ENCODE results near the gene TTC12. TPM values are rescaled to one million over a fixed set of nuclear protein-coding genes. Genes with fewer than 3 reads are reported as not detected.

Gene TTC12
- total RNA-seq, 2 donors from 2014 or later = 19.5 to 26.7 TPM

DNA sequence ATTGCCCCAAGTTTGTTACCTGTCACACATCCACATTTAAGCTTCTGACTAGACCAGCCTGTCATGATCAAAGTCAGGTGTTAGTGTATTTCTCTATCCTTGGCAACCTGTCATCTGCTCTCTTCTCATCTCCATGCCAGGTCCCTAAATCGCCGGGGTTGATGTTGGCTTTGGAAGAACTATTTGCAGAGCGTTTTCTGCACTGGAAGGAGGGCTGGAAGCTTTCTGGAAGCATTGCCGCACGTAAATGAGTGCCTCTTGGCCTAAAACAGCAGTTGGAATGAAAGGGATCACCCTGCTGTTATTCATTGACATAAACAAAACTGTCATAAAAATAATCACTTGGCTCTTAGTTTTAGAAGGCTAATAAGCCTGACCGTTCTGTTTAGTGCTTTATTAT lies 1.4 kb downstream of the TTC12 start:
- H3K27ac Mint-ChIP-seq = no peak overlapping the region
- peaks cover 17% of the 10 kb centered on the region for H3K9me3 ChIP-seq (ENCODE audit: control insufficient read depth, low read length)
- peak overlapping the region; percentile 72 for H3K4me3 Mint-ChIP-seq
- no peak for DNase-seq
- TF ChIP-seq, protein P1, sequence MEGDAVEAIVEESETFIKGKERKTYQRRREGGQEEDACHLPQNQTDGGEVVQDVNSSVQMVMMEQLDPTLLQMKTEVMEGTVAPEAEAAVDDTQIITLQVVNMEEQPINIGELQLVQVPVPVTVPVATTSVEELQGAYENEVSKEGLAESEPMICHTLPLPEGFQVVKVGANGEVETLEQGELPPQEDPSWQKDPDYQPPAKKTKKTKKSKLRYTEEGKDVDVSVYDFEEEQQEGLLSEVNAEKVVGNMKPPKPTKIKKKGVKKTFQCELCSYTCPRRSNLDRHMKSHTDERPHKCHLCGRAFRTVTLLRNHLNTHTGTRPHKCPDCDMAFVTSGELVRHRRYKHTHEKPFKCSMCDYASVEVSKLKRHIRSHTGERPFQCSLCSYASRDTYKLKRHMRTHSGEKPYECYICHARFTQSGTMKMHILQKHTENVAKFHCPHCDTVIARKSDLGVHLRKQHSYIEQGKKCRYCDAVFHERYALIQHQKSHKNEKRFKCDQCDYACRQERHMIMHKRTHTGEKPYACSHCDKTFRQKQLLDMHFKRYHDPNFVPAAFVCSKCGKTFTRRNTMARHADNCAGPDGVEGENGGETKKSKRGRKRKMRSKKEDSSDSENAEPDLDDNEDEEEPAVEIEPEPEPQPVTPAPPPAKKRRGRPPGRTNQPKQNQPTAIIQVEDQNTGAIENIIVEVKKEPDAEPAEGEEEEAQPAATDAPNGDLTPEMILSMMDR (conservative IDR thresholded peaks at IDR 0.05) = no peak
- 67 to 78% methylated on average over 3 to 6 of the region's 6 CpGs for WGBS, 2 experiments (ENCODE audit: insufficient coverage in 1 of 2, insufficient read length in 1 of 2)
- H3K36me3 ChIP-seq (ENCODE audit: control insufficient read depth, insufficient read depth, low read length) = peaks cover 13% of the 10 kb centered on the region
- no peak overlapping the region for H3K27ac ChIP-seq (ENCODE audit: low read depth, low read length)
- H3K9ac ChIP-seq (ENCODE audit: extremely low read depth, low read length, poor library complexity, severe bottlenecking) = no peak overlapping the region
- H3K27me3 ChIP-seq (ENCODE audit: control insufficient read depth, insufficient read depth, low read length, poor library complexity, severe bottlenecking) = peaks cover 10% of the 10 kb centered on the region
- no peaks in the 10 kb centered on the region for H3K4me1 ChIP-seq (ENCODE audit: control insufficient read depth, insufficient read depth, low read length)
- peaks cover 35% of the 10 kb centered on the region for H3K36me3 Mint-ChIP-seq (ENCODE audit: low read depth)
- H3K4me1 Mint-ChIP-seq = peaks cover 18% of the 10 kb centered on the region
- H3K27me3 Mint-ChIP-seq (ENCODE audit: insufficient read depth) = peaks cover 18% of the 10 kb centered on the region
- H3K9me3 Mint-ChIP-seq = peaks cover 10% of the 10 kb centered on the region
- peak overlapping the region; percentile 90 for H3K4me3 ChIP-seq (ENCODE audit: low read length)

DNA sequence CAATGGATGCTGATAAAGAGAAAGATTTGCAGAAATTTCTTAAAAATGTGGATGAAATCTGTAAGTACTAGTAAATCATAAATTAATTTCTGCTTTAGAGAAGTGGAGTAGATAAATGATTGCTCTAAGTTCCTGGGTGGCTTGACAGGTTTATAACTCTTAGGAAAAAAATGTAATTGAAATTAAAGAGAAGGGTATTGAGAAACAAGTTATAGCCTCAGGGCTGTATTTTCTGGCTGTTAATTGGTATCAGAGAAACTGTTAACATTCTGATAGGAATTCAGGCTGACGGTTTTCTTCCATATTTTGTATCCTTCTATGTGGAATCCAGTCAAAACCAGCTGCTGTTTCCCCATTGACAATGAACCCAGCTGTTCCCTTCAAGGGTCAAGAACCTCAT lies 1.9 kb downstream of the TTC12 start:
- H3K4me1 Mint-ChIP-seq = peaks cover 18% of the 10 kb centered on the region
- Histone ChIP-seq H3K27ac (ENCODE audit: low read depth, low read length) (no peak overlapping the region), H3K36me3 (ENCODE audit: control insufficient read depth, insufficient read depth, low read length) (peaks cover 13% of the 10 kb centered on the region), H3K4me3 (ENCODE audit: low read length) (no peak overlapping the region), H3K9ac (ENCODE audit: extremely low read depth, low read length, poor library complexity, severe bottlenecking) (no peak overlapping the region), H3K9me3 (ENCODE audit: control insufficient read depth, low read length) (peaks cover 17% of the 10 kb centered on the region), H3K4me1 (ENCODE audit: control insufficient read depth, insufficient read depth, low read length) (no peaks in the 10 kb centered on the region), H3K27me3 (ENCODE audit: control insufficient read depth, insufficient read depth, low read length, poor library complexity, severe bottlenecking) (peaks cover 10% of the 10 kb centered on the region)
- H3K4me3 Mint-ChIP-seq = no peak overlapping the region
- no peak for DNase-seq
- TF ChIP-seq, protein P1 (conservative IDR thresholded peaks at IDR 0.05) = no peak
- 86 to 100% methylated on average over 1 of the region's 1 CpG for WGBS, 2 experiments (ENCODE audit: insufficient coverage in 1 of 2, insufficient read length in 1 of 2)
- H3K27me3 Mint-ChIP-seq (ENCODE audit: insufficient read depth) = peaks cover 18% of the 10 kb centered on the region
- H3K36me3 Mint-ChIP-seq (ENCODE audit: low read depth) = peaks cover 37% of the 10 kb centered on the region
- no peak overlapping the region for H3K27ac Mint-ChIP-seq
- H3K9me3 Mint-ChIP-seq = peaks cover 12% of the 10 kb centered on the region

DNA sequence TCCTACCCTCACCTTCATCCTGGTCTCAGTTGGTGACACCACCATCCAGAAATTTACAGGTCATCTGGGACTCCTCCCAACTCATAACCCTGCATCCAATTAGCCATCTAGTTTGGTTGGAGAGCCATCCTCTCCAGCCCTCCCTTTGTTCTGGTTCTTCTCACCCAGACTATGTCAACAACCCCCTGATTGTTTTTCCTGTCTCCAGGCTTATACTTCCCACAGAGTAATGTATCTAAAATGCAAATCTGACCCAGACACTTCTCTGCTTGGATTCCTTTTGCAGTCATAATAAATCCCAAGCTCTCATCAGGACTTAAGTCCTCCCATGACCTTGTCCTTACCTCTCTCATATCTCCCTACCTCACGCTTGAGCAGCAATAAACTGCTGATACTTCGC lies 3.0 kb downstream of the TTC12 start:
- no peak overlapping the region for H3K9ac ChIP-seq (ENCODE audit: extremely low read depth, low read length, poor library complexity, severe bottlenecking)
- H3K9me3 Mint-ChIP-seq = peaks cover 12% of the 10 kb centered on the region
- TF ChIP-seq, protein P1 (conservative IDR thresholded peaks at IDR 0.05) = no peak
- H3K27ac Mint-ChIP-seq = no peak overlapping the region
- no peaks in the 10 kb centered on the region for H3K4me1 ChIP-seq (ENCODE audit: control insufficient read depth, insufficient read depth, low read length)
- H3K27ac ChIP-seq (ENCODE audit: low read depth, low read length) = no peak overlapping the region
- peaks cover 10% of the 10 kb centered on the region for H3K27me3 ChIP-seq (ENCODE audit: control insufficient read depth, insufficient read depth, low read length, poor library complexity, severe bottlenecking)
- H3K4me3 ChIP-seq (ENCODE audit: low read length) = no peak overlapping the region
- peaks cover 17% of the 10 kb centered on the region for H3K9me3 ChIP-seq (ENCODE audit: control insufficient read depth, low read length)
- DNase-seq = no peak
- peaks cover 13% of the 10 kb centered on the region for H3K36me3 ChIP-seq (ENCODE audit: control insufficient read depth, insufficient read depth, low read length)
- peaks cover 37% of the 10 kb centered on the region for H3K36me3 Mint-ChIP-seq (ENCODE audit: low read depth)
- H3K4me3 Mint-ChIP-seq = no peak overlapping the region
- 82 to 92% methylated on average over 2 of the region's 2 CpGs for WGBS, 2 experiments (ENCODE audit: insufficient coverage in 1 of 2, insufficient read length in 1 of 2)
- peaks cover 18% of the 10 kb centered on the region for H3K4me1 Mint-ChIP-seq
- H3K27me3 Mint-ChIP-seq (ENCODE audit: insufficient read depth) = peaks cover 16% of the 10 kb centered on the region

Data from endodermal cell (in vitro differentiated cells).